ENCODE results near the gene MALRD1.

Gene MALRD1

GRCh38 chr10:19048489-19048888, at the start of gene MALRD1:
MALRD1 (plus strand) TSS chr10:19048801; CDS start chr10:19048939, 138 bp downstream.
- DNase-seq = no peak

DNA sequence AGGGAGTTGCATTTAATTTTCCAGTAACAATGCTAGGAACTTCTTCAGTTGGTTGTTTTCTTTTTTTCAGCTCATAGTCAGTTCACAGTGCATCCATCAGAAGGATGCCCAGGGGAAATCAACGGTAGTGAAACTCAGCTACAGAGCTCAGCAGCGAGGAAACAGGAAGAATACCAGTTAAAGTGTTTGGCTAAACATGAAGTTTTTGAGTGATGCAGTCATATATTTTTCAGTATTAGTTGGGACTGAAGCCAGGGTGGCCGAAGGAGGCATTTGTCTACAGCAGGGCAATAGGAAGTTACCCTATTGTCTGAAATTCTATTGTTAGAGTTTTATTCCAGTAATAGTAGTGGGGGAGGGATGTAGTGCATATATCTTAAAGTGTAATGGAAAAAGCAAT, 45.3 kb upstream of the MALRD1 start:
- DNase-seq = no peak

GRCh38 chr10:19012111-19012510, 36.5 kb upstream of the MALRD1 start:
- no peak for DNase-seq

DNA sequence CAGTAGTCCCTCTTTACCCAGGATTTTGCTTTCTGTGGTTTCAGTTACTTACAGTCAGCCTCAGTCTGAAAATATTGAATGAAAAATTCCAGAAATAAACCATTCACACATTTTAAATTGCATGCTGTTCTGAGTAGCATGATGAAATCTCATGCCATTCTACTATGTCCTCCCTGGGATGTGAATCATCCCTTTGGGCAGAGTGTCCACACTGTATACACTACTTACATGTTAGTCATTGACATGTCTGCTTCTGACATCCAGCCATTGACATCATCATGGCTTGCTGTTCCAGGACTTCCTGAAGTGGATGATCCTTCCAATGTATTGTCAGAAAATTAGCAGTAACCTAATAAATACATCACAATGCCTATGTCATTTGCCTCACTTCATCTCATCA, 34.6 kb upstream of the MALRD1 start:
- no peak for DNase-seq

- DNase-seq = no peak
Observed at GRCh38 chr10:19014498-19014897, 34.1 kb upstream of the MALRD1 start.

DNA sequence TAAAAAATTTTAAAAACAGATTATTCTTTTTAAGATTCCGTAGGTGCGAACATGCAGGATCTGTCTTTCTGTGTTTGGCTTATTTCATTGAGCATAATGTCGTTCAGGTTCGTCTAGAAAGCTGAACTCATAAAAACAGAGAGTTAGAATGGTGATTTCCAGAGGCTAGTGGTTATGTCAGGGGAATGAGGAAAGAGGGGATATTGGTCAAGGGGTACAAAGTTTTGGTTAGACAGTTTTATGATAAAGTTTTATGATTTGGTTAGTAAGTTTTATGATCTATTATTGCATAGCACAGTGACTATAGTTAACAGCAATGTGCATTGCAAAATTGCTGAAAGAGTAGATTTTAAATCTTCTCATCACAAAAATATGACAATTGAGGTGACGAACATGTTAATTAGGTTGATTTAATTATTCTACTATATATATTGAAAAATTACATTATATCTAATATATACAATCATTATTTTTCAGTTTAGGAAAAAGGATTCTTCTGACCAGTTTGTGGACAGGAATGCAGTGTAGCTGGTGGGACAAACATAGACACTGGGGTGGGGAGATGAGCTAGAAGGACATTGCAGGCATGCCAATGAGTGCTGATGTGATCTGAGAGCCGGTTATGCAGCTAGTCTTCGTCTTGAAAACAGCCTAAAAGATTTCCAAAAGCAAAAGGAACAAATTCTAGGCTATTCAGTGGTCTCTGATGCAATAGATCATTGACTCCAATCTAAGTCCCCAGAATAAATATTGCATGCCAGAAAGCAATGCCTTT, 31.3 kb upstream of the MALRD1 start:
- no peak for DNase-seq

DNA sequence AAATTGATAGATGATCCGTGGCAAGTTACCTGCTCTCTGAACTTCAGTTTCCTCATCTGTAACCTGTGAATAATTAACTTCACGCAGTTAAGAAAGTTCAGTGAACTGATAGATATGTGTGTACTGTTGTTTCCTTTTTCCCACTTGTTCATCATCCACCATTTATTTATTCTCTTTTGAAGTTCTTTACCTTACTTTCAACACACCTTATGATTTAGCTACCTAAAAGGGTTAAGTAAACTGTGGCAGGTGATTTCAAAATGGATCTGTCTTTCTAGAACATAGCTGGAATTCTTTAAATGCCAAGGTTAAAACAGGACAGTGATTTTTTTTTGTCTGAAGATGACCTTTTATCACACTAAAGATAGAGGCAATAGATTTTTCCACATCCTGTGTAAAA, 27.4 kb upstream of the MALRD1 start:
- no peak for DNase-seq

- no peak for DNase-seq
Observed at GRCh38 chr10:19024611-19025010, 24.0 kb upstream of the MALRD1 start.

DNA sequence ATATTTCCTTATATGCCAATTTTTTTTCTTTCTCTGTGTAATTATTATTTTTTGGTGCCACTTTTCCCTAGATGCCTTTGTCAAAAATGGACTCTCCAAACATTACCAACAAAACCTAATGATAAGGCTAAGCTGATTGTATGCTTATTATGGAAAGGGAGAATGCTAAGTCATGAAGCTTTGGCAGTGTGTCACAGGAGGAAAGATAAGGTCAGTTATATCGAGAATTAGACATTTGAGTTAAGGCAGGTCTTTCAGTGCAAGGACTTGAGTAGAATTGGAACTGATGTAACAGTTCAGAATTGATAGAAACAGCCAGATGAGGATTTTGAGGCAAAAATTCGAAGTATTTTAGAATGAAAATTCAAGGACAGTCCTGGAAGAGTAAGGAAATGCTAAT, 16.8 kb upstream of the MALRD1 start:
- no peak for DNase-seq

- DNase-seq = no peak
Observed at GRCh38 chr10:19033741-19034140, 14.9 kb upstream of the MALRD1 start.

GRCh38 chr10:19041171-19041570, 7.4 kb upstream of the MALRD1 start:
- no peak for DNase-seq

GRCh38 chr10:19043431-19043830, 5.2 kb upstream of the MALRD1 start:
- DNase-seq = no peak

- DNase-seq = no peak
Observed at GRCh38 chr10:19046679-19047078, 1.9 kb upstream of the MALRD1 start.

DNA sequence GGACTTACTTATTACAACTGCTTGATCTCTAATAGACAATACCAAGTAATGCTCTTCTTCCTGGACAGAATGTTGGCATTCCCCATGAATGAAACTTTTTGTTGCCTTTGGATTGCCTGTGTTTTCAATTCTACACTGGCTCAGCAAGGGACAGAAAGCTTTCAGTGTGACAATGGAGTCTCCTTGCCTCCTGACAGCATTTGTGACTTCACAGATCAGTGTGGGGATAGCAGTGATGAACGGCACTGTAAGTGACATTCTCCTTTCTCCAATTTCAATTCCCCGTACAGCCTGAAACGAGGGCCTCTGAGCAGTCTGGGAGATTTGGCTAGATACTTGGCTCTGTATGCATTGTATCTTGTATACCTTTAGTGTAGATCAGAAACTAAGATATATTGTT, 290 bp downstream of the MALRD1 start:
- no peak for DNase-seq

DNA sequence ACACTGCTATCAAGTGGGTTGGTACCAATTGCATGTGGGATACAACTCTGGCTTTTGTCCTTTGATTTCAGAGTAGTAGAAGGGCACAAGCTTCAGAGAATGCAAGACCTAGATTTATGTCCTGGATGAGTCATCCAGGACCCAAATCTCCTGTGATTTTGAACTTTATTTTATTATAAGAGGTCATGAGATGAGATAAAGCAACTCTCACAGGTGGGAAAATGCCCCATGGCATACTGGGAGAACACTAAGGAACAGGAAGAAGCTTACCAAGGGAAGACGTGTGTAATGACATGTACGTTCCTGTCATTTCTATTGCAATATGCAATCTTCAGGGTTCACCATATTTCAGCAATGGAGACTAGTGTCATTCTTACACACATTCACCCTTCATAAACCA, 966 bp downstream of the MALRD1 start:
- no peak for DNase-seq

- DNase-seq = no peak
Observed at GRCh38 chr10:19054289-19054835, 5.8 kb downstream of the MALRD1 start.

GRCh38 chr10:19058046-19058445, 9.4 kb downstream of the MALRD1 start:
- DNase-seq = no peak

DNA sequence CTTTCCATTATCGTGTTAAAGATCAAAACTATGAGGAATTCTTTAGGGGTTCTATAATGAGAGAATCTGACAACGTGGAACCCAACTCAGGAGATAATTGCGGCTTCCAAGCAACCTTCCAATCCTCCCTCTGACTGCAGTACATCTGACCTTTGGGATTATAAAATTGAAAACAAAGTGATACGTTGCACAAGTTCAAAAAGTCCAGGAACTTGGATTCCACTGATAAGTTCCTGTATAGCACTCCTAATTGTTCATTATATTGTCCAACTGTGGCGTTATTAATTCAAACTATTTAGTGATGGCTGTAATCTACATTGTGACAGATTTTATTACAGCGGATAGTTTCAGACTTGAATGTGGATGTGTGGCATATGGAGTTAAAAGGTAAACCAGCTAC, 15.4 kb downstream of the MALRD1 start:
- no peak for DNase-seq

DNA sequence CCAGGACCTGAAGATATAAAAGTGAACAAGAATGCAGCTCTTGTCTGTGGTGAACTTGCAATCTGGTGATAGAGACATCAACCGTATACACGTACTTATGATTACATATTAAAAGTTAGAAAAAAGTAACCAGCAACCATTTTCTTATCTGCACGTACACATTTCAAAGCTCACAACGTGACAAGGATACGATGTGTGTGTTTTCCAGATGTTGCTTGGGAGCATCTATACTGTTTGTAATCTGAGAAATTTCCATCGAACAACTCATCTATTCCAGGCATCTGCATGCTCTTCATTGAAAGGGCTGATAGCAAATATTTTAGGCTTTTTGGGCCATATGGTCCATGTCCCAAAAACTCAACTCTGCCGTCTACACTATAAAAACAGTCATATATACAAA, 23.3 kb downstream of the MALRD1 start:
- no peak for DNase-seq

- no peak for DNase-seq
Observed at GRCh38 chr10:19077276-19077675, 28.7 kb downstream of the MALRD1 start.

GRCh38 chr10:19096501-19097073, 48.0 kb downstream of the MALRD1 start:
- DNase-seq = no peak

- DNase-seq = no peak
Observed at GRCh38 chr10:19097151-19097550, 48.5 kb downstream of the MALRD1 start.

DNA sequence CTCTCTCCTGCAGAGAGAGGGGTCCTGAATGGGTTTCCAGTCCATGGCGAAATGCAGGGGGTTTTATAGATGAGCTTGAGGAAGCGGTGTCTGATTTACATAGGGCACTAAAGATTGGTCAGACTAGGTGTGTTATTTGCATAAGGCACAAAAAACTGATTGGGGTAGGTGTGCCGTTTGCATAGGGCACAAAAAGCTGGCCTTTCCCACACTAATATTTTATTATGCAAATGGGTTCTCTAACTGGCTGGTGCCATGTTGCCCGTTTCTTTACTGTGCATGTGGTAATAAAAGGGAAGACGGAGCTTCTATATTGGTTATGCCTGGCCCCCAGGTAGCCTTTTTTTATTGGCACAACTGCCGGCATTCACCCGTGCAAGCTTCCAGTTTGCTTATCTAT, 50.2 kb downstream of the MALRD1 start:
- no peak for DNase-seq

DNA sequence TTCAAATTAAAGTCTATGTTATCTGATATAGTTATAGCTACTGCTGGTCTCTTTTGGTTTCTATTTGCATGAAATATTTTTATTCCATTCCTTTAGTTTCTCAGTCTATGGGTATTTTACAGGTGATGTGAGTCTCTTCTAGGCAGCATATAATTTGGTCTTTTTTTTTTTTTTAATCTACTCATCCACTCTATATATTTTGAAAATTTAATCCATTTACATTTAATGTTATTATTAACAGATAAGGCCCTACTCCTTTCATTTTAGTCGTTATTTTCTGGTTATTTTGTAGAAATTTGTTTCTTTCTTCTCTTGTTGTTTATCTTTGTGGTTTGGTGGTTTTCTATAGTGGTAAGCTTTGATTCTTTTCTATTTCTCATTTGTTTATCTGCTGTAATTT, 58.8 kb downstream of the MALRD1 start:
- DNase-seq = no peak

Data from activated CD4-positive, alpha-beta T cell treated with anti-CD3 and anti-CD28 coated beads for 1 hour (primary cell).